Astrocyte of the spinal cord (primary cell): Measurements from ENCODE around the gene CCDC178.

Experiments used
- DNase-seq: peaks from one replicate; pipeline ENCODE4 v3.0.0; 2011; ENCODE audit warnings: low read depth, low spot score
- H3K4me3 ChIP-seq: 2 replicates; pipeline ENCODE4 v1.5.1; 2011; ENCODE audit warnings: low read depth, mild to moderate bottlenecking, low read length, moderate library complexity
- in situ Hi-C: cut with HindIII; loops from 2 replicates; pipeline ENCODE4 v1.10.0; 2017; ENCODE audit warnings: low sequenced_read_pairs
- TF ChIP-seq, protein P1 (sequence below): IDR thresholded peaks from 2 replicates; pipeline ENCODE4 v1.5.1; 2012; ENCODE audit warnings: low read depth, mild to moderate bottlenecking, low read length, inconsistent platforms

Gene CCDC178

DNA sequence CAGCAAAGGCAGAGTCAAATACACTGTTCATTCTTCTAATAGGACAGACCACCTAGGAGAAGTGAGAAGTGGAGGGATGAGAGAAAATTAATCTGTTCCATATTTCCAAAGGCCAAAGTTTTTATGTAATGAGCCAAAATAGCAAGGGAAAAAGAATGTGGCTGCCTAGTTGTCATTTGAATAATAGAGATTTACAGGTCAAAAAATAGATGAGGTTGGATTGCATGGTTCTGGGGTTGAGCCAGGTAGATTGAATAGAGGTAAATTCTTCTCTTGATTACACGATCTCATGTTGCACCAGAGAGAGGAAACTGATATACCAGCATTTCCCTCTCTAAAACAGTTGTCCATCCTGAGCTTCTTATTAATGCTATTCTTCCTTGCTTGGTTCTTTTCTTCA is 325.8 kb downstream of the CCDC178 start:
- no peak for DNase-seq
- TF ChIP-seq, protein P1, sequence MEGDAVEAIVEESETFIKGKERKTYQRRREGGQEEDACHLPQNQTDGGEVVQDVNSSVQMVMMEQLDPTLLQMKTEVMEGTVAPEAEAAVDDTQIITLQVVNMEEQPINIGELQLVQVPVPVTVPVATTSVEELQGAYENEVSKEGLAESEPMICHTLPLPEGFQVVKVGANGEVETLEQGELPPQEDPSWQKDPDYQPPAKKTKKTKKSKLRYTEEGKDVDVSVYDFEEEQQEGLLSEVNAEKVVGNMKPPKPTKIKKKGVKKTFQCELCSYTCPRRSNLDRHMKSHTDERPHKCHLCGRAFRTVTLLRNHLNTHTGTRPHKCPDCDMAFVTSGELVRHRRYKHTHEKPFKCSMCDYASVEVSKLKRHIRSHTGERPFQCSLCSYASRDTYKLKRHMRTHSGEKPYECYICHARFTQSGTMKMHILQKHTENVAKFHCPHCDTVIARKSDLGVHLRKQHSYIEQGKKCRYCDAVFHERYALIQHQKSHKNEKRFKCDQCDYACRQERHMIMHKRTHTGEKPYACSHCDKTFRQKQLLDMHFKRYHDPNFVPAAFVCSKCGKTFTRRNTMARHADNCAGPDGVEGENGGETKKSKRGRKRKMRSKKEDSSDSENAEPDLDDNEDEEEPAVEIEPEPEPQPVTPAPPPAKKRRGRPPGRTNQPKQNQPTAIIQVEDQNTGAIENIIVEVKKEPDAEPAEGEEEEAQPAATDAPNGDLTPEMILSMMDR, result no peak
- in situ Hi-C loops, result no loop called here
- no peak overlapping the region for H3K4me3 ChIP-seq

DNA sequence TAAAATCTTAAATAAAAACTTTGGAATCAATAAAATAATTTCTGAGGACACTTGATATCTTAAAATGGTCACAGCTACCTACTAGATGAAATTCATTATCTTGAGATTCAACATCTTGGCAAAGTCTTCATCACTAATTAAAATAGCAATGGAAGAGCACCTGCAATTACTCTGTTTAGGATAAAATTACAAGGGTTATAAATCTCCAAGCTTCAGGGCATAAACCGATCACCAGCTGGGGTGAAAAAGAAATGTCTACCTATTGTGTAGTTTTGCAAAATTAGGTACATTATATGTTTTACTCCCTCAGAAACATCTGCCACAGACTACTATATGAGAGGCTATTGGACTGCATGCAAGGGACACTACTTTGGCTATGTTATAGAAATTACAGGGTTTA is 327.1 kb downstream of the CCDC178 start:
- no peak overlapping the region for H3K4me3 ChIP-seq
- TF ChIP-seq, protein P1, result no peak
- DNase-seq, result no peak
- in situ Hi-C loops, result no loop called here

DNA sequence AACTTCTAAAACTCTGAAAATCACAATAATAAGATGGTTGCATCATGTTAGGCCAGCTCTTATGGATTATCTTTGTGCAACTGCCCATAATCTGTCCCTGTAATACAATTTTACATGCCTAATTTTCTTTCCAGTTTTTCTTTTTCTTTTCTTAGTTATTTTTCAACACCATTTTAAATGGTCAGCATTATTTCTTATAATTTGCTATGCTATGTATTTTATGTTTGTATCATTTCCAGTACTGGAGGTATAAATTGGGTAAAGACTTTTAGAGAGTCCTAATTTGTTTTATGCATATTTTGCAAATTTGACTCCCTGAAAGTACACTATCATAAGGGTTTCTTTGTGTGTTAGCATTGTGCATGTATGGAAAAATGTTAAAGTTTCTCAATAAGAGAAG is 333.0 kb downstream of the CCDC178 start:
- no peak for DNase-seq
- in situ Hi-C loops, result no loop called here
- no peak overlapping the region for H3K4me3 ChIP-seq
- TF ChIP-seq, protein P1, result no peak

DNA sequence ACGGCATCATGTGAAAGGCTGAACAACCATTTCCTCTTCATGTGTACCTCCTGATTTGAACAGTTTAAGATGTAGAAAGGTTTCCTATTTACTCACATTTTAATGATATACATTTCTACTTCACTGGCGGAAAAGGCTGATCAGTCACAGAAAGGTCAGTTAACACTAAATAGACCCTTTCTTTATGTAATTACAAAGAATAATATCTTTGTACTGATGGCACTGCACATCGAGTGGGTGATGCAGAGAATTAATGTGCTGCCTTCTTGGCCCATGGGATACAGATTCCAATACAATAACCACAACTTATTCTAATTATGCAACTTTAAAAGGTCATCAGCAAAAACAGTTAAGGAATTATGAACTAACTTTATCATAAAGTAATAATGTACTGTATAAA is 339.2 kb downstream of the CCDC178 start:
- TF ChIP-seq, protein P1, result no peak
- H3K4me3 ChIP-seq, result no peak overlapping the region
- DNase-seq, result no peak
- in situ Hi-C loops, result no loop called here

DNA sequence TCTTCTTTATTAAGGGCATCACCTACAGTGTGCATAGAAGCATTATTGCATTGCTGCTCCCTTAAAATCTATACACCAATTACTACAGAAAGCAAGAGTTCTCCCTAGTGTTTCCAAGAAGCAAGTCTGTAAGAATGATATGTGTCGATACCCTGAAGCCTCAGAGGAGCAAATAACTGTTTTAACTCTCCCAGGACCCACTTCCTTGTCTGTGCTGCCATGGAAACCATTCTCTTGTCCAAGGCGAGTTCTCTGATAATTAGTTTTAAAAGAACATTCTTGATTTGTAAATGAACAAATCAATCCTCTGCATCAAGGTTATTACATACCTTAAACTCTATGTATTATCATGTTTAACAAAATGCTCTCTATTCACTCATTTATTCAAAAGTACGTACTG is 340.9 kb downstream of the CCDC178 start:
- TF ChIP-seq, protein P1, result no peak
- no peak for DNase-seq
- H3K4me3 ChIP-seq, result no peak overlapping the region
- in situ Hi-C loops, result no loop called here

DNA sequence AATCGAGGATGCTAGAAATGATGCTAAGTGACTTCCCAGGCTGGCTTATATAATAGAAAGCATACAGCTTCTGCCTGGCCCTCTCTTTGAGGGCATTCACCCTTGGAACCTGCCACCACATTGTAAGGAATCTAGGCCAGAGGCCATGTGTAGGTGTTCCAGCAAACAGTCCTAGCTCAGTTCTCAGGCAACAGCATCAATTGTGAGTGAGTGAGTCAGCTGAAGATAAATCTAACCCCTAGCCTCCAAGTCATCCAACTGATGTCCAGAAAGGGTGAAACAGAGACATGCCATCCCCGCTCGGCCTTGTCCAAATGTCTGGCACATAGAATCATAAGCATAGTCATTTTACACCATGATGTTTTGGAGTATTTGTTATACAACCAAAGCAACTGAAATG is 343.4 kb downstream of the CCDC178 start:
- DNase-seq, result no peak
- no peak overlapping the region for H3K4me3 ChIP-seq
- in situ Hi-C loops, result no loop called here
- TF ChIP-seq, protein P1, result no peak

DNA sequence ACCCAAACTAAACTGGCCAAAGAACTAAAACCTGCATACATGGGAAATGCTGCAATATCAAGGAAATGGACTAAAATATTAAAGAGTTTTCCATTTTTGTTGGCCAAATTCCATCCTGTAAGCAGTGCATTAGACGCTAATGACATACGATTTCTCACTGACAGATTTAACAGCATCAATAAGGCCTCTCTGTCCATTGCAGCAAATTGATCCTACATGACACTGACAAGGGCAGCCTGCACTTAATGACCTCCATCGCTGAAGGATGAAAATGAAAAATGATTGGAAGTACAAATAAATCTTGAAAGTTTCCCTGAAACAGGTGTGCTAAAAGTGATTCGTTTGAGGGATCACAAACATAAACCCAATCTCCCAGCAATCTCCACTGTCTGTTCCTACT is 350.1 kb downstream of the CCDC178 start:
- no peak for DNase-seq
- TF ChIP-seq, protein P1, result no peak
- no peak overlapping the region for H3K4me3 ChIP-seq
- in situ Hi-C loops, result no loop called here
